T-helper 17 cell (primary cell): Measurements from ENCODE around the gene RCL1. TPM values are rescaled to one million over a fixed set of nuclear protein-coding genes. Genes with fewer than 3 reads are reported as not detected.
"Not testable (repeated sequence)": the region's sequence is repeated elsewhere in the genome, so short reads cannot be mapped to it uniquely, and the experiment has no call there.

Experiments
- ATAC-seq: fragments of 150-1000 bp; cut with Tn5 transposase; 2 replicates; pipeline ENCODE4 v1.10.0; 2021; ENCODE audit warnings: mild to moderate bottlenecking, moderate library complexity
- DNase-seq, 3 donors: peaks; one replicate each; pipeline versions ENCODE4 v3.0.0 to v3.0.0-alpha.2; 2020 to 2021
- H3K9me3 ChIP-seq: one replicate; pipeline ENCODE4 v1.7.0; 2013; ENCODE audit warnings: low read length, mild to moderate bottlenecking; ENCODE audit not compliant: control insufficient read depth, poor library complexity, severe bottlenecking
- H3K27ac Mint-ChIP-seq: one replicate; pipeline ENCODE4 v1.8.0; 2022; ENCODE audit warnings: mild to moderate bottlenecking, moderate library complexity, mixed read lengths
- H3K27me3 Mint-ChIP-seq: one replicate; pipeline ENCODE4 v1.8.0; 2022; ENCODE audit warnings: mixed read lengths
- H3K36me3 Mint-ChIP-seq: one replicate; pipeline ENCODE4 v1.8.0; 2022; ENCODE audit warnings: low read depth, mixed read lengths
- H3K4me1 Mint-ChIP-seq: one replicate; pipeline ENCODE4 v1.8.0; 2022; ENCODE audit warnings: mild to moderate bottlenecking, mixed read lengths
- H3K4me3 Mint-ChIP-seq: one replicate; pipeline ENCODE4 v1.8.0; 2022; ENCODE audit warnings: mild to moderate bottlenecking, moderate library complexity, mixed read lengths
- total RNA-seq, 4 donors: library from RNA in 2 of 4; stranded (reverse) in 2 of 4; gene quantifications; one replicate each; pipeline ENCODE4 v1.2.3 and lab custom pipeline; 2022 to 2026

RCL1 gene
- total RNA-seq, 2 donors from 2014 or later = 23.5 to 28.1 TPM

- peaks cover 5% of the 10 kb centered on the region for H3K4me1 Mint-ChIP-seq
- peaks cover 5% of the 10 kb centered on the region for H3K36me3 Mint-ChIP-seq
- DNase-seq = no peak
- H3K9me3 ChIP-seq = no peaks in the 10 kb centered on the region
- ATAC-seq = no peak
- H3K27me3 Mint-ChIP-seq = peaks cover 10% of the 10 kb centered on the region
- no peak overlapping the region for H3K4me3 Mint-ChIP-seq
- H3K27ac Mint-ChIP-seq = peak overlapping the region; percentile 74
Measured at GRCh38 chr9:4764033-4764432, 28.7 kb upstream of the RCL1 start.

DNA sequence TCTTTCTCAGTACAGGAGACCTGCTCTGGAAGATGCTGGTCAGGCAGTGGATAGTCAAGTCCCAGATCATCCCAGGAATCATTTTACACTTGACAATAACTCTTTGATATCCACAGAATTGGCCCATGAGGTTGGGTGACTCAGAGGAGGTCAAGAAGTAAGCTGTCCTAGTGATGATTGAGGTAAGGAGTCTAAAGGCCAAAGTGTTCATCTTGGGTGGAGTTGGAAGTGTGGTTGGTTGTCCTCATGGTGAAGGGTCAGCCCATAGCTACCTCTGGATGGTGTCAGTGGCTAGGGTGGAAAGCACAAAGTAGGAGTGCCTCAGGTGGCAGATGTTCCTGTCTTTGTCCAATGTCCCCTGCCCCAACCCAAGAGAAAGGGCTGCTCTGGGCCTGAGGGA, 24.1 kb upstream of the RCL1 start:
- no peaks in the 10 kb centered on the region for H3K9me3 ChIP-seq
- no peak overlapping the region for H3K27ac Mint-ChIP-seq
- H3K27me3 Mint-ChIP-seq = peaks cover 4% of the 10 kb centered on the region
- H3K4me1 Mint-ChIP-seq = peaks cover under 1% of the 10 kb centered on the region
- no peak for ATAC-seq
- H3K4me3 Mint-ChIP-seq = no peak overlapping the region
- peaks cover 2% of the 10 kb centered on the region for H3K36me3 Mint-ChIP-seq
- no peak for DNase-seq

- H3K36me3 Mint-ChIP-seq = peaks cover 2% of the 10 kb centered on the region
- H3K27me3 Mint-ChIP-seq = peaks cover 4% of the 10 kb centered on the region
- no peak for ATAC-seq
- H3K9me3 ChIP-seq = no peaks in the 10 kb centered on the region
- no peaks in the 10 kb centered on the region for H3K4me1 Mint-ChIP-seq
- no peak overlapping the region for H3K27ac Mint-ChIP-seq
- DNase-seq = no peak
- no peak overlapping the region for H3K4me3 Mint-ChIP-seq
Measured at GRCh38 chr9:4769321-4770080, 23.2 kb upstream of the RCL1 start.

- H3K27me3 Mint-ChIP-seq = peaks cover 5% of the 10 kb centered on the region
- no peak for ATAC-seq
- no peak for DNase-seq
- H3K27ac Mint-ChIP-seq = no peak overlapping the region
- H3K4me1 Mint-ChIP-seq = no peaks in the 10 kb centered on the region
- no peaks in the 10 kb centered on the region for H3K9me3 ChIP-seq
- H3K4me3 Mint-ChIP-seq = no peak overlapping the region
- H3K36me3 Mint-ChIP-seq = peaks cover 2% of the 10 kb centered on the region
Measured at GRCh38 chr9:4771788-4772187, 21.0 kb upstream of the RCL1 start.

- Mint-ChIP-seq H3K4me3 (no peak overlapping the region), H3K4me1 (no peaks in the 10 kb centered on the region), H3K27ac (no peak overlapping the region), H3K27me3 (peaks cover 5% of the 10 kb centered on the region), H3K36me3 (peaks cover 2% of the 10 kb centered on the region)
- ATAC-seq (no peak), DNase-seq (no peak)
- H3K9me3 ChIP-seq = no peaks in the 10 kb centered on the region
Measured at GRCh38 chr9:4774209-4774608, 18.5 kb upstream of the RCL1 start.

GRCh38 chr9:4774958-4775357, 17.8 kb upstream of the RCL1 start:
- H3K4me1 Mint-ChIP-seq, H3K9me3 ChIP-seq, DNase-seq, H3K27me3 Mint-ChIP-seq, H3K27ac Mint-ChIP-seq, ATAC-seq, H3K36me3 Mint-ChIP-seq, H3K4me3 Mint-ChIP-seq: not testable (repeated sequence)

DNA sequence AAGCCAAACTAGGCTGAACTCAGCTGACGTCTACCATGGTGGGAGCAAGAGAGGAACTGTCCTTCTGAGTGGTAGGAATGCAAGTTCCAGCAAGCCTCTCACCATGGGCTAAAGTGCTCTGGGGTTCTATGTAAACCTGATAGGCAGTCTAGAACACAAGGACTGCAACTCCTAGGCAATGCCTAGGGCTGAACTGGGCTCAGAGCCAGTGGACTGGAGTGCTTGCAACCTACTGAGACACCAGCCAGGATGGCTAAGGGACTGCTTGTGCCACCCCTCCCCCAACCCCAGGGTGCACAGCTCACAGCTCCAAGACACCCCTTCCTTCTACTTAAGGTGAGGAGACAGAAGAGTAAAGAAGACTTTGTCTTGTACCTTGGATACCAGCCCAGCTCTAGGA, 12.1 kb upstream of the RCL1 start:
- H3K4me1 Mint-ChIP-seq = no peaks in the 10 kb centered on the region
- no peak overlapping the region for H3K4me3 Mint-ChIP-seq
- ATAC-seq (no peak), DNase-seq (no peak)
- H3K27ac Mint-ChIP-seq = no peak overlapping the region
- H3K36me3 Mint-ChIP-seq = no peaks in the 10 kb centered on the region
- peaks cover 47% of the 10 kb centered on the region for H3K27me3 Mint-ChIP-seq
- no peaks in the 10 kb centered on the region for H3K9me3 ChIP-seq

DNA sequence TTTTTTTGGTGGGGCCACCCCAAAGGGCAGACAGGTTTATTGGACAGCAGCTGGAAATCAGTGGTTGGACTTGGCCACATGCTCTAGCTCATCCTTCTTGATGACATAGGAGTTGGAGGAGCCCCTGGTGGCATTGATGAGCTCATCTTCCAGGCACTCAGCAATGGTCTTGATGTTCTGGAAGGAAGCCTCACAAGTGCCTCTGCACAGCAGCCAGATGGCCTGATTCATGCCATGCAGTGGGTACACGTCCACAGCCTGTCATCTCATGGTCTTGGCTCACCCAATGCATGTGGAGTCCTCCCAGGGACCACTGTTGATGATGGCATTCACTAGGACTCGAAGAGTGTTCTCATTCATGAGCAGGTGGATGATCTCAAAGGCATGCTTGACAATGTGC, 11.3 kb upstream of the RCL1 start:
- Mint-ChIP-seq H3K27ac (no peak overlapping the region), H3K4me1 (no peaks in the 10 kb centered on the region), H3K36me3 (no peaks in the 10 kb centered on the region), H3K27me3 (peaks cover 47% of the 10 kb centered on the region), H3K4me3 (no peak overlapping the region)
- no peak for DNase-seq
- H3K9me3 ChIP-seq = no peaks in the 10 kb centered on the region
- no peak for ATAC-seq

GRCh38 chr9:4783191-4783590, 9.6 kb upstream of the RCL1 start:
- not testable (repeated sequence) for ATAC-seq, H3K9me3 ChIP-seq, H3K27ac Mint-ChIP-seq, H3K4me1 Mint-ChIP-seq, H3K36me3 Mint-ChIP-seq, H3K4me3 Mint-ChIP-seq, DNase-seq
- peaks cover 47% of the 10 kb centered on the region for H3K27me3 Mint-ChIP-seq

- ATAC-seq (no peak), DNase-seq (no peak)
- peaks cover 47% of the 10 kb centered on the region for H3K27me3 Mint-ChIP-seq
- H3K36me3 Mint-ChIP-seq = no peaks in the 10 kb centered on the region
- no peaks in the 10 kb centered on the region for H3K9me3 ChIP-seq
- H3K4me3 Mint-ChIP-seq = no peak overlapping the region
- no peaks in the 10 kb centered on the region for H3K4me1 Mint-ChIP-seq
- H3K27ac Mint-ChIP-seq = no peak overlapping the region
Measured at GRCh38 chr9:4784403-4784802, 8.3 kb upstream of the RCL1 start.

GRCh38 chr9:4786599-4786998, 6.1 kb upstream of the RCL1 start:
- Mint-ChIP-seq H3K27ac (no peak overlapping the region), H3K36me3 (no peaks in the 10 kb centered on the region), H3K27me3 (peaks cover 30% of the 10 kb centered on the region), H3K4me3 (no peak overlapping the region), H3K4me1 (peaks cover 3% of the 10 kb centered on the region)
- H3K9me3 ChIP-seq = no peaks in the 10 kb centered on the region
- ATAC-seq = no peak
- no peak for DNase-seq

- H3K9me3 ChIP-seq = no peaks in the 10 kb centered on the region
- ATAC-seq (no peak), DNase-seq (no peak)
- Mint-ChIP-seq H3K27ac (no peak overlapping the region), H3K4me3 (no peak overlapping the region), H3K27me3 (peaks cover 22% of the 10 kb centered on the region), H3K4me1 (peaks cover 9% of the 10 kb centered on the region), H3K36me3 (no peaks in the 10 kb centered on the region)
Measured at GRCh38 chr9:4787876-4788275, 4.9 kb upstream of the RCL1 start.

DNA sequence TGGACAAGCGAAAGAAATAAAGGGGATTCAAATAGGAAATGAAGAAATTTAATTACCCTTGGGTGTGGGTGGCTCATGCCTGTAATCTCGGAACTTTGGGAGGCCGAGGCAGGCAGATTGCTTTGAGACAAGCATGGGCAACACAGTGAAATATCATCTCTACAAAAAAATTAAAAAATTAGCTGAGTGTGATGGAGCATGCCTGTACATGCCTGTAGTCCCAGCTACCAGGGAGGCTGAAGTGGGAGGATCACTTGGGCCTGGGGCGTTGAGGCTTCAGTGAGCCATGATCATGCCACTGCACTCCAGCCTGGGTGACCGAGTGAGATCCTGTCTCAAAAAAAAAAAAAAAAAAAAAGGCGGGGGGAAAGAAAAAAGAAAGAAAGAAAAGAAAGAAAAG, 4.0 kb upstream of the RCL1 start:
- ATAC-seq (no peak), DNase-seq (no peak)
- peaks cover 9% of the 10 kb centered on the region for H3K4me1 Mint-ChIP-seq
- no peaks in the 10 kb centered on the region for H3K36me3 Mint-ChIP-seq
- H3K4me3 Mint-ChIP-seq = no peak overlapping the region
- H3K27me3 Mint-ChIP-seq = peaks cover 17% of the 10 kb centered on the region
- no peaks in the 10 kb centered on the region for H3K9me3 ChIP-seq
- no peak overlapping the region for H3K27ac Mint-ChIP-seq

- Mint-ChIP-seq H3K27me3 (peaks cover under 1% of the 10 kb centered on the region), H3K4me3 (peak overlapping the region; percentile 96), H3K27ac (peak overlapping the region; percentile 93), H3K4me1 (peaks cover 23% of the 10 kb centered on the region), H3K36me3 (no peaks in the 10 kb centered on the region)
- no peaks in the 10 kb centered on the region for H3K9me3 ChIP-seq
- DNase-seq = peak in 1 of 3 donors; percentile 16
- peak; percentile 50 for ATAC-seq
Measured at GRCh38 chr9:4792054-4792571, 631 bp upstream of the RCL1 start.
